GM21447 (cell line): ENCODE measurements around the gene MFSD6.
A peak's percentile ranks its signal among the peaks of the same experiment; 100 is the strongest.
"Not testable (repeated sequence)": the region's sequence is repeated elsewhere in the genome, so short reads cannot be mapped to it uniquely, and the experiment has no call there.

Source experiments
- ATAC-seq: cut with Tn5 transposase; IDR thresholded peaks from one replicate; pipeline ENCODE4 v1.9.1; 2021; ENCODE audit not compliant: unreplicated experiment

The MFSD6 gene

DNA sequence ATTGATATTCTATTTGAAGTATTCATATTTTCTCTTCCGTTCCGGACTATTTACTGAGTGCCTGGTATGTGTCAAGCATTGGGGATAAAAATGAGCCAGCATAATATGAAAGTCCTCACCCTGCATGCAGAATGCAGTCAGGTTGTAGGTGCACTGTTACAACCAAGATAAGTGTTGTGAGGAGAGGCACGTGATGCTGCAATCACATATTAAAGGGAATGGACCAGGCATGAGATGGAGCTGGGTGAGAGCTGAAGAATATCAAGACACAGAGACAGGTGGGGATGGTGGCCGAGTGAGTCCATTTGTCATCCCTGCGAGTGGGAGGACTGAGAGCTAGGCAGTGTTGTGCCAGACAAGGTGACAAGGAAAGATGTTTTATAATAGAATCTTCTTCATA is 52.3 kb downstream of the MFSD6 start:
- no peak for ATAC-seq

- no peak for ATAC-seq
Measured at GRCh38 chr2:190462181-190462580, 54.0 kb downstream of the MFSD6 start.

DNA sequence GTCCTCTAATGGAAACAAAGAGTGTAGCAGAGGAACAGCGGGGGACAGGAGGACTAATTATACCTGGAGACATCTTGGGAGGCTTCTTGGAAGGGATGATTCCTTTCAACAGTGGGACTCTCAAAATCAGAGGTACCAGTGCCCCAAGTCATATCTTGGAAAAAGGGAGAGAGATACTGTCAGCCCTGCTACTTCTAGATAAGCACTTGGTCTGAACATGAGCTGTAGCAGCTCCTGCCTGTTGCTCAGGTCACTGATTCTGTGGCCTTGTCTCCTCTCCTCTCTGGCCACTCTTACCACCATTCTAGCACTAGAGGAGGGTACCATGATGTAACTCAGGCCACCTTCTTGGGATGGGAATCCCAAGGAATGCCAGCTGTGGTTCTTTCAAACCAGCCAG is 54.5 kb downstream of the MFSD6 start:
- no peak for ATAC-seq

GRCh38 chr2:190465060-190465459 is 56.9 kb downstream of the MFSD6 start:
- peak; percentile 53 for ATAC-seq

GRCh38 chr2:190466819-190467446 is 58.8 kb downstream of the MFSD6 start:
- ATAC-seq, result no peak

- peak; percentile 32 for ATAC-seq
Measured at GRCh38 chr2:190467575-190468083, 59.5 kb downstream of the MFSD6 start.

- ATAC-seq, result not testable (repeated sequence)
Measured at GRCh38 chr2:190468354-190468753, 60.2 kb downstream of the MFSD6 start.

DNA sequence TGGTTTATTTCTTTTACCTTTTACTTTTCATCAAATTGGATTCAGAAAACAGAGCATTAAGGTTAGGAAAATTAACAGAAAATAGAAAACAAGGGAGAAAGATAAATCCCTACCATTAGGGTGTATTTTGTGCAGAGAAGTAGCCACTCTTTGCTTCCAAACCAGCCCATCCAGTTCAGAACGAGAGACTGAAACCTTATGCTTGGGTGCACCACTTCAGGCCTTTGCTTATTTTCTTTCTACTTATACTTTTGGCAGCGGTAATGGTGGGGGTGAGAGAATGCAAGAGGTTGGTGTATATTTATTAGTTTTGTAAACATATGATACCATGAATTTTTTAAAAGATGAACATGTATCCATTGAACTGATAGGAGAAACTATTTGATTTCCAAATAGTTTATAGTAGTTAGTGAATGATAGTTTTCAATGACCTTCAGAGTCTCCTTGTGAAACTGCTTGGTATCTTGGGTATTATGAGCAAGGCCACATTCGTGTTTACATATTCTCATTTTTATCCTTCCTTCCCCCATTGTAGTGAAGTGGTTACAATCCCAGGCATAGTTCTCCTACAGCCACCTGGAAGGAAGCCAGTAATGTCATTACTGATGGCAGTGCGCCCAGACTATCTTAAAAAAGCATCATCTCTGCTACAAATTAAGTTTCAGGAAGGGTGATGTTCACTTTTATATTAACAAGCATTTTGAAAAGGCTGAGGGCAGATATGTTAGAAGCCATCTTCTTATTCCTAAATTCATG is 60.8 kb downstream of the MFSD6 start:
- peak; percentile 56 for ATAC-seq

DNA sequence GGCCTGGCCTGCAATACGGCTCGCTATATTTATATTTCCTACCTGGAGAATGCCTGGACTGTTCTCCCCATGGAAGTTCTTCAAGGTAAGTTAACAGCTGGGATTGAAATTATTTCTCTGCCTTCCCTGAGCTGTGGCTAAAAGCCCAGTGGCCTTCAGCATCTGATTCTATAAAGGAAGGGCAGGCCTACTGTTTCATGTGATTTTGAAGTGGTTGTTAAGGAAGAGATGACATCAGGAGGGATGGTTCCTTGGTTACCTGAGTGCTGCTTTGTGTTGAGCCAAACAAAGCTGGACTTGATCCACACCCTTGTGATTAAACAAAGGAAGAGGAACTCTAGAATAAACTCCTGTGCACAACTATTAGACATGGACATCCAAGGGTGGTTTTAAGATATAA is 61.6 kb downstream of the MFSD6 start:
- ATAC-seq, result no peak

DNA sequence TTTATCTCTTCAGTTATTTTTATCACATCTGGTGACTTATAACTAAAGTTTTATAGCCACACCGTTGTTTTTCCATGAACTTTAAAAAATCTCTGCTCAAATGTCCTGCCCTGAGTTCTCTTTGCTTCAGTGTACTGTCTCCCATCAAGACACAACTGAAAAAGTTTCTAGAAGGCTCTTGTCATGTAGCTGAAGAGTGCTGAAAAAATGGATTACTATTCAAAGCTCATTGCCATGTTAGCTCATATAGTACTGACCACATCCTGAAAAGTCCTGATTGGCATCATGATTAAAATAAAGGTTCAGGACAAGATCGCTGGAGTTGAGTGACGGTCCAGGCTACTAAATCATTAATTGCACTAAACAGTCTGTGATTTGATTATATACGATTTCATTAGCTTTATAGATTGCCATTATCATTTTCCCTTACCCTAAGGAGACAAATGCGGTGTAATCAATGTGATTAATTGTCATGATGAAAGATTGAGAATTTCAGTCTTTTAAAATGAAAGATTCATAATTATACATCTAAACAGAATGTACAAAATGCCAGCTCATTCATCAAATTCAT is 62.2 kb downstream of the MFSD6 start:
- ATAC-seq, result no peak

- no peak for ATAC-seq
Measured at GRCh38 chr2:190477661-190478454, 69.7 kb downstream of the MFSD6 start.

DNA sequence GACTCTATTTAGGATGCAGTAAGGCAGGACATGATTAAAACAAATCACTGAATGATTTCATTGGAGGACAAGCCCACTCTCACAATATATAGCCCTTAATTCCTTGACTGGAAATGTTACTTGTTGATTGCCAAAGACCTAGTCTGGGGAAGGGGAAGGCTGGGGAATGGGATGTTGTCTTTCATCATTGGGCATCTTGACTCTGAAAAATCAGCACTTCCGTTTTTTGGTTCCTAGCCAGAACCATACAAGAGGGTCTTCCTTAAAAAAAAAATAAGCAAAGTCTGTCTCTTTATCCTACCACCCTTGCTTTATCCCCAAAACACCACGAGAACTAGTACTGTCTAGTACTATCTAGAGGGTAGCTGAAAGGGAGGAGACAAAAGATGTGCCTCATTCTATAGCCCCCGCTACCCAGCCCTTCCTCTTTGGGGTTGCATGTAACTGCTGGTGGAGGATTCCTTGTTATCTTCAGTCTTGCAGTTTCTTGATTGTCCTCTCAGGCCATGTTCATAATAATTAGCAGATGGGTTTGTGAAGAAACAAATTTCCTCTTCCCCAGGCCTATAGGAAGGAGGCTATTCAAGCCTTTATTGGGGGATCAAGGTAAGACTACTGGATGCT is 70.5 kb downstream of the MFSD6 start:
- ATAC-seq, result no peak

GRCh38 chr2:190481339-190481738 is 73.2 kb downstream of the MFSD6 start:
- ATAC-seq, result no peak

GRCh38 chr2:190482451-190482850 is 74.3 kb downstream of the MFSD6 start:
- no peak for ATAC-seq

DNA sequence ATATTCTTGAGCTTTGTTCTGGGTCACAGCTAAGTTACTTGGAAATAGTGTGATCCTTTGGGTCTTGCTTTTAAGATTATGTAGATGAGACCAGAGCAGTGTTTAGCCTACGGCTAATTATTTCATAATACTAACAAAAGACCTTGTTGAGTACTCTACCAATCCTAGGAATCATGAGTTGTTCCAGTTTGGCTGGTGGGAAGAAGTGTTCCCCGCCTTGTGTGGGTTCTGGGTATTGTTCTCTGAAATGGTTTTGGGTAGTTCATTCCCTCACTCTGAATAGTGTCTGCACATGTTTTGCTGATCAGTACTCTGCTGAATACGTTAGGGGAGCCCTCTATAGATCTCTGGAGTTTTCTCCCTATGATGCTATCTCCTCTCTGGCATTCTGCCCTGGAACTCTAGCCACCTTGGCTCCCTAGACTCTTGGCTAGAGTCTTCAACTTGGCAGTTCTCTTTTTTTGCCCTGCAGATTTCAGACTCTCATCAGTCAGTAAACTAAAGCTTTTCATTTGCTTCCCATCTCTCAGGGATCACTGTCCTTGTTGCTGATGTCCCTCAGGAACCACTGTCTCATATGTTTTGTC is 78.0 kb downstream of the MFSD6 start:
- no peak for ATAC-seq

GRCh38 chr2:190488516-190489233 is 80.5 kb downstream of the MFSD6 start:
- no peak for ATAC-seq

DNA sequence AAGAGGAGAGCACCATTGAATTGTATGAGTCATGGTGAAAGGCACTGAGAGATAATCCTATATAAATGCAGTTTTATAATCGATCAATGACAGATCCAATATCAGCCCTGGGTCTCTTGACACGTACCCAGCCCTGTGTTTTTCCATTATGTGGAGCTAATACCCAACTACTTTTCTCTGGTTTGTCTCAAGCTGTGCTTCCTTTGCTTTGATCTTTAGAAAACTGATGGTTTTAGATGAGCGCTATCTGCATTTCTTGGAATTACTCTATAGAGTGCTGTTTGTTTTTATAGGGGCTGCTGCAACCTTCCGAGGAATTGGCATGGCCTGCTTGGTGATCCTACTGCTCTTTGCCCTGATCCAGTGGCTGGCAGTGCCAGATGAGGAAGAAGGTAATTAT is 81.3 kb downstream of the MFSD6 start:
- ATAC-seq, result no peak

GRCh38 chr2:190490502-190490901 is 82.3 kb downstream of the MFSD6 start:
- ATAC-seq, result no peak

DNA sequence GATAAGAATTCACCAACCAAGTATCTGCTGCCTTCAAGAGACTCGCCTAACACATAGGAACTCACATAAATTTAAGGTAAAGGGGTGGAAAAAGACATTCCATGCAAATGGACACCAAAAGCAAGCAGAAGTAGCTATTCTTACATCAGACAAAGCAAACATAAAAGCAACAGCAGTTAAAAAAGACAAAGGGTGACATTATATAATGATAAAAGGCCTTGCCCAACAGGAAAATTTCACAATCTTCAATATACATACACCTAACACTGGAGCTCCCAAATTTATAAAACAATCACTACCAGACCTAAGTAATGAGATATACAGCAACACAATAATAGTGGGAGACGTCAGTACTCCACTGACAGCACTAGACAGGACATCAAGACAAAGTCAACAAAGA is 84.9 kb downstream of the MFSD6 start:
- no peak for ATAC-seq
